Stimulated activated effector memory CD8-positive, alpha-beta T cell treated with anti-CD3 and anti-CD28 coated beads, Interleukin-12 subunit alpha, Interleukin-12 subunit beta, amount 100 ng/mL, for 72 hours (primary cell): Measurements from ENCODE around the gene PHF2.

Source experiments
- ATAC-seq: fragments of 150-1000 bp; cut with Tn5 transposase; 2 replicates; pipeline ENCODE4 v1.10.0; 2021
- DNase-seq, 2 donors: peaks; one replicate each; pipeline ENCODE4 v3.0.0; 2021 to 2022; ENCODE audit warnings: low spot score in 2 of 2
- H3K27ac Mint-ChIP-seq: one replicate; pipeline ENCODE4 v1.8.0; 2022; ENCODE audit warnings: mild to moderate bottlenecking, mixed read lengths
- H3K36me3 Mint-ChIP-seq: one replicate; pipeline ENCODE4 v1.8.0; 2022; ENCODE audit warnings: mild to moderate bottlenecking, mixed read lengths
- H3K4me1 Mint-ChIP-seq: one replicate; pipeline ENCODE4 v1.8.0; 2022; ENCODE audit warnings: mixed read lengths
- H3K4me3 Mint-ChIP-seq: one replicate; pipeline ENCODE4 v1.8.0; 2022; ENCODE audit warnings: mild to moderate bottlenecking, mixed read lengths
- H3K9me3 Mint-ChIP-seq: one replicate; pipeline ENCODE4 v1.8.0; 2022; ENCODE audit warnings: mixed read lengths

PHF2 gene

DNA sequence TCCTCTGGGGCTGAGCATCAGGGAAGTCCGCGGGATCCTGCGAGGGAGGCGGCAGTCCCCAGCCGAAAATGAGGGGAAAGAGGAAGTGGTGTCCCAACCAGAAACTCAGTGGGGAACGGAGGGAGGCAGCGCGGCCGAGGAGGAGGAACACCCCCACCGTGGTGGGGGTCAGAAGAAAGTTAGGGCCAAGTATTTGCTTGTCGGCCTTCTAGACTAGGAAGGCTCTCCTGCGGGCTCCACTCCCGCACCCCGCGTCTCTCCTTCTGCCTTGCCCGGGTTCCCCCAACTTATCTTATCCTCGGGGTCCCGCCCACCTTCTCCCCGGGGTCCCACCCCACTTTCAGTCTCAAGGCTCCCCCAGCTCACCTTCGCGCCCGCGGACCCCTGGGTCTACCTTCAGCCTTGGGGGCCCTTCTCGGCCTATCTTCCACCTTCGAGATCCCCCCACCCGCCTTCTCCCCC is 557 bp upstream of the PHF2 start:
- Mint-ChIP-seq H3K4me3 (peak overlapping the region; percentile 81), H3K4me1 (peaks cover 53% of the 10 kb centered on the region), H3K9me3 (no peaks in the 10 kb centered on the region), H3K27ac (peak overlapping the region; percentile 96), H3K36me3 (peaks cover 23% of the 10 kb centered on the region)
- DNase-seq (peak; percentile 44 to 85), ATAC-seq (peak; percentile 55)

DNA sequence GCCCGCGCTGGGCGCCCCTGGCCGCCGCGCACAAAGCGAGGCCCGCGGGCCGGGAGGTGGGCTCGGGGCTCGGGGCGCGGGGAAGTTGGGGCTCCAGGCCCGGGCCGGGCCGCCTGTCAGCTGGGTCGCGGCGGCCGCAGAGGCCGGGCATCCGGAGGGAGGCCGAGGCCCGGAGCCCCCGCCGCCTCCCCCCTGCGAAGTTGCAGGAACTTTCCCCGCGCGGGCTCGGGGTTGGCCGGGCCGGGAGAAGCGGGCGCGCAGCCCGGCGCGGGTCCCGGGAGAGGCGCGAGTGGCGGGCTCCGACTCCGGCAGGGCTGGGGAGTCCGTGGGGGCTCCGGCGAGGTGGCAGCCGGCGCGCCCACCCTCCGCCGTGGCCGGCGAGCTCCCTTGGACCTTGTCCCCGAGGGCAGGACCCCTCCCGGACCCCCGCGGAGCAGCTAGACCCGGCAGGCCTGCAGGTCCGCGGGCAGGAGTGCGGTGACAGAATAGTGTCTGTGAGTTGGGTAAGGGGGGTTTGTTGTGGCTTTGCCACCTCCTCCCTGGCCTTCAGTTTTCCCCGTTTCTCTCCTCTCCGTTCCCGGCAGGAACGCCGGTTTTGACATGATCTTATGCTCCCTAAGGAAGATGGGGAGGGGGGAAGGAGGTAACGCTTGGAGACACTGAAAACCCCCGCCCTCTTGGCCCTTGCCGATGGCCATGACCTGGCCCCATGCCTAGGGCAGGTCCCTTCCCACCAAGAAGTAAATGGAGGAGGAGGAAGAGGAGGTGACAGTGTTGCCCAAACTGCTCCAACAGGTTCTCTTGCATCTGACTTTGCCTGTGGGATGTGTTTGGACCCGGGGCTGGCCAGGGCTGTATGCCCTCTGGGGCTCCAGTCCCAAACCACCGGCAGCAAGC is 942 bp downstream of the PHF2 start:
- H3K27ac Mint-ChIP-seq = peak overlapping the region; percentile 90
- H3K4me3 Mint-ChIP-seq = peak overlapping the region; percentile 76
- peaks cover 68% of the 10 kb centered on the region for H3K4me1 Mint-ChIP-seq
- peaks cover 23% of the 10 kb centered on the region for H3K36me3 Mint-ChIP-seq
- DNase-seq = peak in 1 of 2 donors; percentile 66
- peak; percentile 20 for ATAC-seq
- no peaks in the 10 kb centered on the region for H3K9me3 Mint-ChIP-seq

- no peak for ATAC-seq
- Mint-ChIP-seq H3K36me3 (peaks cover 23% of the 10 kb centered on the region), H3K27ac (peak overlapping the region; percentile 90), H3K4me1 (peaks cover 70% of the 10 kb centered on the region), H3K9me3 (no peaks in the 10 kb centered on the region), H3K4me3 (peak overlapping the region; percentile 76)
- DNase-seq = no peak
These were observed 1.7 kb downstream of the PHF2 start for GRCh38 chr9:93577975-93578682.

DNA sequence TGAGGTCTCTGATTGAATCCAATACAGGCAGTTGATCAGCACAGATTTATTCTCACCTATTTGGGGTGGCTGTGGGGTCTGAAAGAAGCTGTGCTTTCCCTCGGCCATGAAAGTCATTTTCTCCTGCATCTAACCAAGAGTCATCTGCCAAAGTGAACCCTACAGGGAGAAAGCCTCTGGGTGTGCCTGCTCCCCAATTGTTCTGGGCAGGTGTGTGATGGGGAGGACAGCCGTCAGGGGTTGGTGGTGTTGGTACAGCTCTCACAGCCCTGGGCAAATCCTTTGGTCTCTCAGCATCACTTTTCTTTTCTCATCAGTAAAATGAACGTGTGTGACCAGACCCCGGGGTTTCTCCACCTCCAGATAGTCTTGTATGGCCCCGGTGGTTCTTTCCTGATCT is 2.5 kb downstream of the PHF2 start:
- peak overlapping the region; percentile 76 for H3K4me3 Mint-ChIP-seq
- H3K27ac Mint-ChIP-seq = peak overlapping the region; percentile 50
- no peak for ATAC-seq
- peaks cover 64% of the 10 kb centered on the region for H3K4me1 Mint-ChIP-seq
- DNase-seq = no peak
- H3K9me3 Mint-ChIP-seq = no peaks in the 10 kb centered on the region
- H3K36me3 Mint-ChIP-seq = peaks cover 23% of the 10 kb centered on the region

- DNase-seq = no peak
- Mint-ChIP-seq H3K27ac (peak overlapping the region; percentile 60), H3K4me3 (no peak overlapping the region), H3K4me1 (peaks cover 65% of the 10 kb centered on the region), H3K9me3 (peaks cover 3% of the 10 kb centered on the region), H3K36me3 (peaks cover 22% of the 10 kb centered on the region)
- no peak for ATAC-seq
These were observed 3.5 kb downstream of the PHF2 start for GRCh38 chr9:93579711-93580516.

DNA sequence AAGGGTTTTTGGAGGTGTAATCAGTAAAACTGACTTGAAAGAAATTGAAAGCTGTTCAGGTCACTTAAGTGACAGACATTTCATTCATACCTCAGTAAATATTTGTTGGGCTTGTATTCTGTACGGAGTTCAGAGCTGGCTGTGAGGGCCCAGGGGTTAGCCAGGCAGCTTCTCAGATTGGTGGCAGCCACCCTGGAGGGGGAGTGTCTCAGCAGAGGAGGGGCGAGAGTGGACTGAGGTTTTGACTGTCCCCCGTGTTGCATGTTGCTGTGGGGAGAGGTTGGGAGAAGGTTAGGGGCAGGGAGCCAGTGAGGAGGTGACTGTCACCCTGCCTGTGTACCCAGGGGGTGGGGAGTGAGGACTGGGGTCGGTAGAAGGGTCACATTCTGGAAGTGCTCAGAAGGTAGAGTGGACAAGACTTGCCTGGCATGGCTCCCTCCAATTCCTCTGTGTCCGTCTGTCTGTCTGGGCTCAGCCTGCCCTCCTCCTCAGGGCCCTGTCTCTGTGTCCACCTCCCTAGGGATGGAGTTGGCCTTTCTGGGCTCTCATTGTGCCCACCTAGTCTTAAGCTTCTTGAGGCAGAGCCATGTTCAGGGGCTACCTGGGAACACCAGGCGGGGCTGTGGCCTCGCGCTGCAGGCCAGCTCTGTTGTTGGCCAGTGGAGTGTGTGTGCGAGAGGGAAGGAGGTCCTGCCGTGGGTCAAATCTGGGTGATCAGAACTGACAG is 4.4 kb downstream of the PHF2 start:
- no peak for DNase-seq
- Mint-ChIP-seq H3K9me3 (peaks cover 3% of the 10 kb centered on the region), H3K36me3 (peaks cover 13% of the 10 kb centered on the region), H3K4me3 (no peak overlapping the region), H3K27ac (peak overlapping the region; percentile 60), H3K4me1 (peaks cover 66% of the 10 kb centered on the region)
- no peak for ATAC-seq

- ATAC-seq = no peak
- no peak overlapping the region for H3K4me3 Mint-ChIP-seq
- peaks cover 75% of the 10 kb centered on the region for H3K4me1 Mint-ChIP-seq
- no peak for DNase-seq
- H3K9me3 Mint-ChIP-seq = peaks cover 3% of the 10 kb centered on the region
- H3K36me3 Mint-ChIP-seq = peaks cover 10% of the 10 kb centered on the region
- no peak overlapping the region for H3K27ac Mint-ChIP-seq
These were observed 5.7 kb downstream of the PHF2 start for GRCh38 chr9:93582115-93582514.

DNA sequence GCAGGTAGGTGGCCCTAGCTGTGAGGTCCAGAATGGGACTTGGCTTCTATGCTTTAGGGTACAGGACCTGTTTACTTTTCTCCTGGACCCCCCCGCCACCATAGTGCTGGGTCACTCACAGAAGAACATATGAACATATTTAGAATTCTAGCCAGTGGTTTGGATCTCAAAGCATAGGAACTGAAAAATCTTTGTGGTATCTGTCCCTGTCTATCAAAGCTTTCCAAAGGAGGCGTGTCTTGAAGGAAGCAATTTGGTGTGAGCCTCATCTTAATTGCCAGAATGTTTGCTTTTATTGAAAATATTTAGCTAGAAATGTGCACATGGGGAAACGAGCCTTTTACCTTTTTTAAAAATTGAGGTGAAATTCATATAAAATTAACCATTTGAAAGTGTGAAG is 6.2 kb downstream of the PHF2 start:
- H3K9me3 Mint-ChIP-seq = peaks cover 3% of the 10 kb centered on the region
- DNase-seq = no peak
- peaks cover 78% of the 10 kb centered on the region for H3K4me1 Mint-ChIP-seq
- H3K36me3 Mint-ChIP-seq = peaks cover 7% of the 10 kb centered on the region
- no peak for ATAC-seq
- no peak overlapping the region for H3K4me3 Mint-ChIP-seq
- H3K27ac Mint-ChIP-seq = no peak overlapping the region

DNA sequence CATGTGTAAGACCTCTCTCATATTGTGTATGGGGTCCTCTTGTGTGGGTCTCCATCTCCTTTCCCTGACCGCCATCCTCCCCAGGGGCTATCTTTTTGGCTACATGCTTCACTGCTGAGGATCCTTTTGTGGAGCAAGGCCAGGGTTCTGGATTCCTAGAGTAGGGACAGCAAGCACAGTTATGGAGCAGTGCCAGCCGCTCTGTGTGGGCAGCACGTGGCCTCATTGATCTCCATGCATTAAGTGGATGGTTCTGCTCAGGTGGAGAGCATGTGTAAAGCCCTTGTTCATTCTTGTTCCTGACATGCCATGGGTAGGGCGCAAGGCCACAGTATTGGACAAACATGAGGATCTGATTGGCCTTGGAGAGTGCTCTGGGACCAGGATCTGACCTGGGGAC is 8.9 kb downstream of the PHF2 start:
- peaks cover 74% of the 10 kb centered on the region for H3K4me1 Mint-ChIP-seq
- peaks cover 3% of the 10 kb centered on the region for H3K9me3 Mint-ChIP-seq
- H3K27ac Mint-ChIP-seq = no peak overlapping the region
- H3K36me3 Mint-ChIP-seq = peaks cover under 1% of the 10 kb centered on the region
- no peak overlapping the region for H3K4me3 Mint-ChIP-seq
- no peak for DNase-seq
- no peak for ATAC-seq

GRCh38 chr9:93585695-93586094 is 9.3 kb downstream of the PHF2 start:
- H3K27ac Mint-ChIP-seq = no peak overlapping the region
- no peaks in the 10 kb centered on the region for H3K36me3 Mint-ChIP-seq
- DNase-seq (no peak), ATAC-seq (no peak)
- H3K9me3 Mint-ChIP-seq = peaks cover 3% of the 10 kb centered on the region
- H3K4me1 Mint-ChIP-seq = peaks cover 74% of the 10 kb centered on the region
- no peak overlapping the region for H3K4me3 Mint-ChIP-seq

DNA sequence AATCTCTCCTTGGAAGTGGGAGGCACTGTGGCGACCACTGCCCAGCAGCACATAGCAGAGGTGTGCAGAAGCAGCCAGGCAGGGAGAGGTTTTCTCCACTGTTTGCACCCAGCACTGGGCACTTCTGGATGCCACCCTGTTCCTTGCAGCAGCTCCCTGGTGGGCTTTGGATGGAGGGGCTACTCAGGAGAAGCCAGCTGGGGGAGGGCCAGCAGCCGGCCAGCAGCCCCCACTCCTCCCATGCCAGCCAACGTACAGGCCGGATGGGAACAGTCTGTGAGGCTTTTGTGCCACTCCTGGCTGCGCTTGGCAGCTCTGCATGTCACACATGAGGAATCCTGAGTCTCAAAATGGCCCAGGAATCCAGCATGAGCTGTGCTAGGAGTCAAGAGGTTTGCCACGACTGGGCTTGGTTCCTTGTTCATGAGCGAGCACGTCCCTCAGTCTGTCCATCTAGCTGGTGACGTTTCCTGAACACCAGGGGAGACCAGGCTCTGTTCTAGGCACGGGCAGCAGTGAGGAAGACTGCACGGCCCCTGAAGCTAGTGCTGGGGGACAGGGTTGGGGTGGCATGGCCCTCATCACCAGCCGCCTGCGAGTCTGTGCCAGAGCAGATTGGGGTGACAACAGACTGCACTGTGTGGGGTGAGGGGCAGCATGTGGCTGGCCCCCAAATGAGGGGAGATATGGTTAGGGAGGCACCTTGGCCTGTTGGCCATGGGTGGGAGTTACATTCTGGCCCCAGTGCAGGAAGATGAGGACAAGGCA is 10.1 kb downstream of the PHF2 start:
- no peak for ATAC-seq
- Mint-ChIP-seq H3K4me3 (no peak overlapping the region), H3K4me1 (peaks cover 74% of the 10 kb centered on the region), H3K9me3 (peaks cover 3% of the 10 kb centered on the region), H3K36me3 (no peaks in the 10 kb centered on the region), H3K27ac (peak overlapping the region; percentile 65)
- no peak for DNase-seq

DNA sequence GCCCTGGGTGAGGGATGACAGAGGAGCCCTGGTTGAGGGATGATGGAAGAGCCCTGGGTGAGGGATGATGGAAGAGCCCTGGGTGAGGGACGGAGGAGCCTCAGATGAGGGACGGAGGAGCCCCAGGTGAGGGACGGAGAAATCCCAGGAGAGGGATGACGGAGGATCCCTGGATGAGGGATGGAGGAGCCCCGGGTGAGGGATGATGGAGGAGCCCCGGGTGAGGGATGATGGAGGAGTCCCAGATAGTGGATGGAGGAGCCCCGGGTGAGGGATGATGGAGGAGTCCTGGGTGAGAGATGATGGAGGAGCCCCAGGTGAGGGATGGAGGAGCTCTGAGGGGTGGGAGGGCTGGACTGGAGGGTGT is 10.9 kb downstream of the PHF2 start:
- DNase-seq (no peak), ATAC-seq (no peak)
- no peak overlapping the region for H3K4me3 Mint-ChIP-seq
- H3K27ac Mint-ChIP-seq = peak overlapping the region; percentile 65
- peaks cover 72% of the 10 kb centered on the region for H3K4me1 Mint-ChIP-seq
- H3K36me3 Mint-ChIP-seq = no peaks in the 10 kb centered on the region
- H3K9me3 Mint-ChIP-seq = peaks cover 3% of the 10 kb centered on the region

DNA sequence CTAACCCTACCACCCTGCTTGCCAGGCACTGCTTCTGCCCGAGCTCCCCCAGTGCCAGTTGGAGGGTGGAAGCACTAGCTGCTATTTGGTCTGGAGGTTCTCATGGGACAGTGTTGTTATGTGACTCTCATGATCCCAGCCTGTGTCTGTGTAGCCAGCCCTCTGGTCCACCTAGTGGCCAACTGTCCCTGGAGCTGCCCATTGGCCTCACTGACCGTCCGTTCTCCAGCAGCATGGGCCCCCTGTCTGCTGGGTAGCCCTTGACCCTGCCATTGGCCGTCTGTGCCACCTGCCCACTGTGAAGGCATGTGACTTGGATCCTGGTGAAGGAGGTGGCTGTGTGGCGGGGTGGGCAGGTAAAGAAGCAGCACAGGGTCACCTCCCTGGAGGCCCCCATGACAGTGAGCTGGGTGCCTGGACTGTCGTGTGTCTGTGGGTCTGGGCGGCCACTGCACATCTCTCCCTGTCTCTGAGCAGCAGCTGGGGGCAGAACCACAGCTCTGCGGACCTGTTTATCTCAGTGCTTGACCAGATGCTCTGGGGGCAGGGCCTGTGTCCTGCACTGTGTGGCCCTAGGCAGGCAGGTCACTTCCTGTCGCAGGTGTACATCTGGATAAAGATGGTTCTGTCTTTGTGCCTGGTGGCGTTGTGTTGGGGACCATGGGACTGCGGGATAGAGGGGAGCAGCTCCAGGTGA is 11.4 kb downstream of the PHF2 start:
- no peak for ATAC-seq
- H3K4me1 Mint-ChIP-seq = peaks cover 73% of the 10 kb centered on the region
- peaks cover 3% of the 10 kb centered on the region for H3K9me3 Mint-ChIP-seq
- H3K4me3 Mint-ChIP-seq = no peak overlapping the region
- peak overlapping the region; percentile 65 for H3K27ac Mint-ChIP-seq
- no peak for DNase-seq
- no peaks in the 10 kb centered on the region for H3K36me3 Mint-ChIP-seq
